Epithelial cell of prostate (primary cell): Measurements from ENCODE around the gene TNFRSF1A.
A peak's percentile ranks its signal among the peaks of the same experiment; 100 is the strongest.

Experiments
- DNase-seq: peaks from one replicate; pipeline ENCODE4 v3.0.0-alpha.2; 2011; ENCODE audit warnings: low read depth, low spot score
- H3K27ac ChIP-seq: fragments of 450-650 bp; 2 replicates; pipeline ENCODE4 v1.5.1; 2017; ENCODE audit warnings: mild to moderate bottlenecking

TNFRSF1A gene

GRCh38 chr12:6285532-6286306, 56.2 kb downstream of the TNFRSF1A start:
- no peak for DNase-seq
- peak overlapping the region; percentile 74 for H3K27ac ChIP-seq

- no peak for DNase-seq
- peak overlapping the region; percentile 74 for H3K27ac ChIP-seq
Observed at GRCh38 chr12:6285063-6285477, 56.8 kb downstream of the TNFRSF1A start.

- DNase-seq, result no peak
- no peak overlapping the region for H3K27ac ChIP-seq
Observed at GRCh38 chr12:6284273-6284672, 57.6 kb downstream of the TNFRSF1A start.

GRCh38 chr12:6282453-6282840, 59.4 kb downstream of the TNFRSF1A start:
- no peak for DNase-seq
- H3K27ac ChIP-seq, result no peak overlapping the region

- DNase-seq, result no peak
- no peak overlapping the region for H3K27ac ChIP-seq
Observed at GRCh38 chr12:6281081-6281809, 60.6 kb downstream of the TNFRSF1A start.

- DNase-seq, result no peak
- peak overlapping the region; percentile 93 for H3K27ac ChIP-seq
Observed at GRCh38 chr12:6280672-6281071, 61.2 kb downstream of the TNFRSF1A start.

- H3K27ac ChIP-seq, result peak overlapping the region; percentile 93
- no peak for DNase-seq
Observed at GRCh38 chr12:6280053-6280469, 61.8 kb downstream of the TNFRSF1A start.

GRCh38 chr12:6279631-6280030, 62.2 kb downstream of the TNFRSF1A start:
- H3K27ac ChIP-seq, result peak overlapping the region; percentile 93
- DNase-seq, result no peak

- H3K27ac ChIP-seq, result peak overlapping the region; percentile 93
- no peak for DNase-seq
Observed at GRCh38 chr12:6279256-6279628, 62.6 kb downstream of the TNFRSF1A start.
